HG02763 (cell line): ENCODE measurements around the gene SIGLEC8.
"Not testable (repeated sequence)": the region's sequence is repeated elsewhere in the genome, so short reads cannot be mapped to it uniquely, and the experiment has no call there.

Source experiments
- ATAC-seq: cut with Tn5 transposase; IDR thresholded peaks from one replicate; pipeline ENCODE4 v1.9.1; 2021; ENCODE audit warnings: mild to moderate bottlenecking, moderate library complexity; ENCODE audit not compliant: unreplicated experiment

Gene SIGLEC8

DNA sequence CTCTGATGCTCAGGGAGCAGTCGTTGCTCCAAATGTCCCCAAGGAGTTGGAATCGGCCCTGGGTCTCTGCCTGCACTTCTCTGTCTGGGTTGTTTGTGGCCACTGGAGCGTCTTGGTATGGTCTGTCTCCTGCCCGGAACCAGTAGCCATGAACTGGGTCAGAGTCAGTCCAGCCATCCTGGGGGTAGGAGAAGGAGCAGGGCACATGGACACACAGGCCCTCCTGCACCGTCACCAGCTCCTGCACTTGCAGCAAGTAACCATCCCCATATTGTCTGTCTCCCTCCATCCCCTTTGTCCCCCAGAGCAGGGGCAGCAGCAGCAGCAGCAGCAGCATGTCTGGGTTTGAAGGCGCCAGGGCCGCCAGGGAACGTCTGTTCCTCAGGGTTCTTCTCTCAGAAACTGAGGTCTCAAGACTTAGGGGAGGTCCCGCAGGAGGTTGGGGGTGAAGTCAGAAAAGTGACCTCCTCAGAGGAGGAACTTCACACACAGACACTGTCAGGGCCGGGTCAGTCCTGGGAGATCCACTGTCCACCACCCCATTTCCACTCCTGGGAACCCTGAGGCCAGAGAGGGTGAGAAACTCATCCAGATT, at the start of gene SIGLEC8:
Gene SIGLEC8, minus strand, starts transcription at position 404 of the 595 bp plus-strand sequence. Its CDS starts 67 bp downstream, at position 337.
- ATAC-seq: no peak

DNA sequence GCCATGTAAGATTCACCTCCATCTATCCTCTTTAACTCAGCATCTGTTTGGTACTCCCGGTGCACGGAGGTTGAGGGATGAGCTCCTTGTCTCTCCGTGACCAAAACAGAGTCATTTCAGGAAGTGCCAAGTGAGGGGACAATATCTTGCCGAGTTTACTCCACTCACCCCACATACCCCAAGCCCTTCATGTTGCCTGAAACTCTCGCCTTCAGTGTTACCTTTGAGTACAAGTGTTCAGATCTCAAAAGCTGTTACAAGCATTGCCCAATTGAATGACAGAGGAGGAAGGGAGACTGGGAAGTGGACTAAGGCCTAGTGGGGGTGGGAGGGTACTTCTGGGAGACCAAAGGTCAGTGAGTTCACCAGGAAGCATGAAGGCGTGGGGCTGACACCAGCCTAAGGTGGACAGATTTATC, 49.4 kb upstream of the SIGLEC8 start:
- ATAC-seq: no peak

DNA sequence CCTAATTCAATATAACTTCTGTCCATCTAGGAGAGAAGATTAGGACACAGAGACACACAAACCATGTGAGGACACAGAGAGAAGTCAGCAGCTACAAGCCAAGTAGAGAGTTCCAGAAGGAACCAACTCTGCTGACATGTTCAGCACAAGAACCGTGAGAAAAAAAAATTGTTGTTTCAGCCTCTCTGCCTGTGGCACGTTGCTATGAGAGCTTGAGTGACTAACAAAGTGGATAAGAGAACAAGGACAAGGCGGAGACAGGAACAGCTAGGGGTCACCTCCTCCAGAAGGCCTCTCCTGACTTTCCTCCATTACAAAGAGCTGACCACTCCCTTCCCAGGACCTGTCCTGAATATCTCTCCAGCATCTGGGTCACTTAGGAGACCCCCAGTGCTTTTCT, 48.9 kb upstream of the SIGLEC8 start:
- no peak for ATAC-seq

DNA sequence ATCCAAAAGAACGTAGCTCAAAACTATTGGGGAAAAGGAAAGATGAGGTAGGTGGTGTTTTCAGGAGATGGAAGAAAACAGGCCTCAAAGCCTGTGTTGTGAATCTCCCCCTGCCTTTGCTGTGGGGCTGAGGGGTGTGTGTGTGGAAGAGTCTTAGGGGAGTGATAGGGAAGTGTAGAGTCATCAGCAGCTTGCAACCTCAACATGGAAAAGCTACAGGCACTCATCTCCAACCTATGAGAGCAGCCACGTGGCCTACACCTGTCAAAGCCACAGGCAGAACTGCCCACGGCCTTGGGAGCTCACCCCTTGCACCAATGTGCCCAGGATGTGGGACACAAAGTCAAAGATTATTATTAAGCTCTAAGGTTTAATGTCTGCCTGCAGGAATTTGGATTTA, 47.6 kb upstream of the SIGLEC8 start:
- no peak for ATAC-seq

DNA sequence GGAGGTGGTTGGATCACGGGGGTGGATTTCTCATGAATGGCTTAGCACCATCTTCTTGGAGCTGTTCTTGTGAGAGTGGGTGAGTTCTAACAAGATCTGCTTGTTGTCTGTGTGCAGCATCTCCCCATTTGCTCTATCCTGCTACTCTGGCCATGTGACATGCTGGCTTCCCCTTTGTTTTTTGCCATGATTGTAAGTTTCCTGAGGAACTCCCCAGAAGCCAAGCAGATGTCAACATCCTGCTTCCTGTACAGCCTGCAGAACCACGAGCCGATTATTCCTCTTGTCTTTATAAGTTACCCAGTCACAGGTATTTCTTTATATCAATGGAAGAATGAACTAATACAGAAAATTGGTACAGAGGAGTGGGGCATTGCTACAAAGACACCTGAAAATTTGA, 45.6 kb upstream of the SIGLEC8 start:
- no peak for ATAC-seq

DNA sequence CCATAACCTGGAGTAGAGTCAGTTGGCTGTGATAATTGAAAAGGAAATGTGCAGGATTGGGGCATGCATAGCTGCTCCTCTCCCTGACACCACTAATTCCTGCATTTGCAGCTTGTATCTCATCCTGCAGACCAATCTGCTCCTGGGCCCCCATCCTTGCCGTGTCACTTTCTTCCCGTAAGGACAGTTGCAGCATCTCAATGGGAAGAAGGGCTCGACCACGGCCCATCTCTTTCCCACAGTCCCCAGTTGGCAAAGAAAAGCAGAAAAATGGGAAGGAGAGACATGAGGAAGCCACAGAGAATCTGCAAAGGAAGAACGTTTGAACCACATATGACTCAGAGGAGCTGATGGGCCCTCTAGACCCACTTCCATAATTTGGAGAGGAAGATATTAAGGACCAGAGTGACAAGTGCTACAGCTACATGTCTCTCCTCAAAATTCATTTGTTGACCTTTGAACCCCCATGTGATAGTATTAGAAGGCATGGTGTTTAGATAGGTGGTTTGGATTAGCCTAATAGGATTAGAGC, 45.1 kb upstream of the SIGLEC8 start:
- no peak for ATAC-seq

DNA sequence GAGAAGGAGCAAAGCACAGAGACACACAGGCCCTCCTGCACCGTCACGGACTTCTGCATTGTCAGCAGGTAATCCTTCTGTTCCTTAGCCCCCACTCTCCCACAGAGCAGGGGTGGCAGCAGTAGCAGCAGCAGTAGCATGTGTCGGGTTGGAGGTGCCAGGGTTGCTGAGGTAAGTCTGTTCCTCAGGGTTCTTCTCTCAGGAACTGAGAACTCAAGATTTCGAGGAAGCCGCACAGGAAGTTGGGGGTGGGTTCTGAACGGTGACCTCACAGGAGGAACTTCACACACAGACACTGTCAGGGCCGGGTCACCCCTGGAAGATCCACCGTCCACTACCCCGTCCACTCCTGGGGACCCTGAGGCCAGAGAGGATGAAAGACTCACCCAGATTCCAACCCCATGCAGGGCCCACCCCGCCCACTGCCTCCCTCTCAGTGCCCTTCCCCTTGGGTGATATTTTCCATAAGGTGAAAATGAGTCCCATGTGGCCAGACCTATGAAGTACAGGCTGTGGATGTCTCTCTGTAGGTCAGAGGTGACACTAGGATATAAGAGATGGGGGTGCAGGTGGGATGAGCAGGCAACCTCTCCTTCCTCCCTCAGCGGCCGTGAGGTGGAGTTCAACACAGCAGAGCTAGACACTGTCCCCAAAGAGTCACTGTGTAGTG, 43.5 kb upstream of the SIGLEC8 start, which contains the start of gene SIGLEC12:
Gene SIGLEC12, minus strand, starts transcription at position 207 of the 670 bp plus-strand sequence. Its CDS starts 67 bp downstream, at position 140.
- ATAC-seq: no peak

DNA sequence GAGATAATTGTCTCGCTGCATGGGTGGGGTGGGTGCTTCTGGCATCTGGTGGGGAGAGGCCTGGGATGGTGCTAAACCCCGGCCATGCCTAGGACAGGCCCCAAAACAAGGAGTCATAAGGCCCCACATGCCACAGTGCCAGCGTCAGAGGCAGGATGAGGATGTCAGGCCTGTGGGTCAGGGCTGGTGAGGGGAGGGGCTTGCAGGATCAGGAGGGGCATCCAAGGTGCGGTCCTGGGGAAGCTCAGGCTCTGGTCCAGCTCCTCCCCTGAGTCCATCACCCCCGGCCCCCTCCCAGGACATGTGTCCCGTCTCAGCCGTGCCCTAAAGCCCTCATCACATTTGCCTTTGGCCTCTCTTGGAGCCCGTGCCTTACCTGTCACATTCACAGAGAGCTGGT, 42.7 kb upstream of the SIGLEC8 start:
- not testable (repeated sequence) for ATAC-seq

DNA sequence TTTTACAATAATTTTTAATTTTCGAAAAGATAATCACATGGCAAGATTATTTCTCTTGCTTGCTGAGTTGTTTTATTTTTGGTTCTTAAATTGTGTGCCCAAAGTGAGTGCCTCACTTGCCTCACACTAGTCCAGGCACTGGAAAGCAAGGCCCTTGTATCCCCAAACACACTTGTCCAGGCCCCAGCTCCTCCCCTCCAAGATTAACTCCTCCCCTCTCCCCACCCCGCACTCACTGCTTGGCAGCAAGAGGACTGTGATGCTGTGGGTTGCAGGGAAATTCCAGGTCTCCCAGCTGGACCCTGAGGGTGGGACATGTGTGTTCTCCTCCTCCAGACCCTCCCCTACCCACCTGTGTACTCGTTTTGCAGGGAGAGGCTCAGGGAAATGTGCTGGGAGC, 39.4 kb upstream of the SIGLEC8 start:
- ATAC-seq: no peak

DNA sequence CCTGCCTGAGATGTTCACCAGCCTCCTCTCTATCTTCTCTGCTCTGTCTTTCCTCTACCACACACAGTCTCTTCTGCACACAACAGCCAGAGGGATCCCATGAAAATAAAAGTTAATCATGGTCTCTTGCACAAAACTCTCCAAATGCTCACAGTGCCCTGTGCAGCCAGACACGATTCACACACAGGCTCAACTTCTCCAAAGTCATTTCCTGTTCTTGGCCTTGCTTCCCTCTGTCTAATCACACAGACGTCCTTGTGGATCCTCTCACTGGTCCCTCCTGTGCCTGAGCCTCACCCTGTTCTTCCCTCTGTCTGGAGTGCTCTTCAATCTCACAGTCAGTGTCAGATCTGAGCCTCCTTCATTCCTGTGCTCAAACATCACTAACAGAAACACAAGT, 35.5 kb upstream of the SIGLEC8 start:
- ATAC-seq: no peak

DNA sequence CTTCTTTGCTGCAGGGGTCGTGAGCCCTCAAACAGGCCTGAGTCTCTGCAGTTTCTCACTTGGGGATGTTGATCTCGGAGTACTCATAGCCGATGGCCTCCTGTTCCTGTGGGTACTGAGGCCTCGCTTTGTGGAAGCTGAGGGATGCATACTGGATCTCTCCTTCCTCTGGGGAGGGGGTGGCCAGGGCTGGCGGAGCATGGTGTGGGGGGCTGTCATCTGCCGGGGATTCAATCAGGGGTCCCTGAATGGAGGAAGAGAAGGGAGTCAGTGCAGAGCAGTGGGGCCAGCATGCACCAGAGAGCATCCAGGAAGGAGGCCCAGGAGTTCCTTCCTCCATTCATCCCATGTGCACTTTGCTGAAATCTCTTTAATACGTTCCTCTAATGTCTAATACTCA, 33.3 kb upstream of the SIGLEC8 start:
- no peak for ATAC-seq

DNA sequence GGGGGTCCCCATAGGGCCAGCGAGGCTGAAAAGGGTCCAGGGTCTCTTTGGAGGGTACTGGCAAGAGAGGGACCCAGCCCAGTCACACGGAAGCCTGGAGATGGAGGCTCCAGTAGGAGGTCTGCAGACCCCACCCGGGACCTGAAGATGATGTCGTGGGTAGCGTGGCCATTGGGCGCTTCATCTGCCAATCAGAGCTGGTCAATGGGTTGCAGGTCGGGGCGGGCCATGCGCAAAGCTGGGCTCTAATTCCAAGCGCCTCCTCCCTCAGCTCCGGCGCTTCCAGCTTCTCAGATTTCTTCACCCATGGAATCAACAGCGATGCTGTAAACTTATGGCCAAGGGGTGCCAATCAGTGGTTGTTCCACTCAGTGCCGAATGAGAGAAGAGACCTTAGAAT, 32.4 kb upstream of the SIGLEC8 start:
- ATAC-seq: no peak

DNA sequence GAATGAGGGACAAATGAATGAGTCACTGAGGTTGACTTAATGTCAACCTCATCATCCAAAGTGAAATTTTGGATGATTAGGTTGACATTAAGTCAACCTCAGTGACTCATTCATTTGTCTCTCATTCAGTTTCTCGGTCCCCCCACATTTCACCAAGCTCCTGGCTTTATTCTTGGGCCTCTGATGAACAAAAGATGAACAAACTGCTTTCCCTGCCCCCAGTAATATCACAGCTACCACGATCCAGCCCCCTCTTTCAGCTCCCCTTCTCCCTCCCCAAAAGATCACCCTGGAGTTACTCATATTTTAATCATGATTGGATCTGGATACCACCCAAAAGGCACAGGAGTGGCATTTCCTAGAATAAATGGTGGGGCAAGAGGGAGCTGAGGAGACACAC, 30.9 kb upstream of the SIGLEC8 start:
- ATAC-seq: no peak

DNA sequence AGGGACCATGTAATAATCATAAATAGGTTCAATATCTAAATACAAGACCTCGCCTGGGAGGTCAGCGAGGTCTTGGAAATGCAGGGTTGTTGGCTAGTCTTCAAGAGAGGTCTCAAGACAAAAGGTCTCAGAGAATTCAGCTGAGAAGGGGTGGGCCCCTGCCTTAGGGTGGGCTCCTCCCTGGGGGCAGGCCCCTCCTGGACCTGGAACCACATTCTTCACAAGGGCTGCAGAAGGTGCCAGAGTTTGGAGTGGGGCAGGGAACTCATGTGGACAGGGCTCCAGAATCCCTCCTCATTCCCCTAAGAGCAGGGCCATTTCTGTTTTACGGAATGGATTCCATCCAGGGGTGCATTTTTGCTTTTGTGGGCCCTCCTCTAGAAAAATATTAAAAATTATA, 30.2 kb upstream of the SIGLEC8 start:
- ATAC-seq: no peak

DNA sequence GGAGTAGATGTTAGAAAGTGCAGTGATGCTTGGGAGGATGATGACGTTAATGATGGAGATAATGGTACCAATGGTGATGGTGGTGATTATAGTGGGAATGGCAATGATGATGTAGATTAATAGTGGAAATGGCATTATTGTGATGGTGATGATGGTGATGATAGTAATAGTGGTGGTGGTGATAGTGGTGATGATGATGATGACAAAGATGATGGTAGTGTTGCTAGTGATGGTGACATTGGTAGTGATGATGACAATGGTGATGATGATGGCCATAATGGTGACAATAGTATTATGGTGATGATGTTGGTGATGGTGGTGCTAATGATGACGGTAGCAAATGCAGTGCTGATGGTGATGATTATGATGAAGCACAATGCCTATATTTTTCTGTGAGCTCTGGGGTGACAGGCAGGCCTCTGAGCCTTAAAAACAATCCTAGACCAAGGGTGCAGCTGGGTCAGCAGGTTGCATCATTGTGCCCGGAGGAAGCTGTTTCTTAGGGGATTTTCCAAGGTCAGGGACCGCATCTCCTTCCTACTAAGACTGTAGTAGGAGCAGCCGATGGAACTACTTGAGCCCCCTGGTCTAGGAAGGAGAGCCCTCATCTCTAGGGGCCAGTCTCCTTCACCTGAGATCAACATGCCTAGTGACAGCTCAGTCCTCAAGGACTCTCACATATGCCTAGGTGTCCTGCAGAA, 27.9 kb upstream of the SIGLEC8 start:
- no peak for ATAC-seq

DNA sequence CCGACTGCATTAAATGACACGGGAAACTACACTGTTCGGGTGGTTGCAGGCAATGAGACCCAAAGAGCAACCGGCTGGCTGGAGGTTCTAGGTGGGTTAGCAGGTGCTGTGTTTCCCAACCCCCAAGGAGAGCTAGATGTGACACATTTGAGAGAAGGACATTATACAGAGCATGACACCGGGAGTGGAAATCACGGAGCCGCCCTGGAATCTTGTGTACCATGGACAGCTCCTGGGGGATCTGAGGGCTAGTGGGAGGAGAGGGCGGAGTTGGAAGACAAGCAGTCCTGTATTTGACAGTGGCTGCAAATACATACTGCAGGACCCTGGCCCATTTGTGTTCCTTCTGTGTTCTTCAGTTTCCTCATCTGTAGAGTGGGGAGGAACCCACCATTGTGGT, 22.3 kb upstream of the SIGLEC8 start:
- no peak for ATAC-seq

DNA sequence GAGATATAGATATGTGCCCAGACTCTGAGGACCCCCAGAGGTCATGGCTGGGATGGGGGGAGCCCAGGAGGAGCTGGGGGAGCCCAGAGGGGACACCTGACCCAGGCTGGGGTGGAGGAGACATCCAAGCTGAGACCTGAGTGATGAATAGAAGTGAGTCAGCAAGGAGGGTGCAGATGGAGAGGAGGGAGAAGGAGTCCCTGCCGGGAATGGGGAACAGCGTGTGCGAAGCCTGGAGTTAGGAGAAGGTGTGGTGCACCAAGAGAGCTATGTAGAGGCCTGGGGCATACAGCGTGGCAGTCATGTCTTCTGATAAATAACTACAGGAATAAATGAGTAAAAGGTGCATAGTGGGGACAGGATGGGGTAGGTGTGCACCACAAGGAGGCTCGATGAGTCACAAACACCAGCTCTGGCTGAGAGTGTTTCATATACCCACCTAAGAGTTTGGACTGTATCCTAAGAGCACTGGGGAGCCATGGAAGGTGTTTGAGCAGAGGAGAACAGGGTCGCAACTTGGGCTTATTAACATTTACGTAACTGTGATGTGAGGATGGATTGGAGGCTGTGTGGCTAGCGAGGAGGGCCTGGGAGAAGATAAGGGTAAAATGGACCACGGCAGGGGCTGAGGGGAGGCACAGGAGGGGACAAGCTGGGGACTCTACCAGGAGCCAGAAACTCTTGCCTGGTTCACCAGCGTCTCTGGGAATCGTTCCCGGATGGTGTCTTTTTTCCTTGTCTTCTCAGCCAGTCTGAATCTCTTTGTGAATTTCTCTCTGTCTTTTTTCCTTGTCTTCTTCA, 21.5 kb upstream of the SIGLEC8 start:
- no peak for ATAC-seq

DNA sequence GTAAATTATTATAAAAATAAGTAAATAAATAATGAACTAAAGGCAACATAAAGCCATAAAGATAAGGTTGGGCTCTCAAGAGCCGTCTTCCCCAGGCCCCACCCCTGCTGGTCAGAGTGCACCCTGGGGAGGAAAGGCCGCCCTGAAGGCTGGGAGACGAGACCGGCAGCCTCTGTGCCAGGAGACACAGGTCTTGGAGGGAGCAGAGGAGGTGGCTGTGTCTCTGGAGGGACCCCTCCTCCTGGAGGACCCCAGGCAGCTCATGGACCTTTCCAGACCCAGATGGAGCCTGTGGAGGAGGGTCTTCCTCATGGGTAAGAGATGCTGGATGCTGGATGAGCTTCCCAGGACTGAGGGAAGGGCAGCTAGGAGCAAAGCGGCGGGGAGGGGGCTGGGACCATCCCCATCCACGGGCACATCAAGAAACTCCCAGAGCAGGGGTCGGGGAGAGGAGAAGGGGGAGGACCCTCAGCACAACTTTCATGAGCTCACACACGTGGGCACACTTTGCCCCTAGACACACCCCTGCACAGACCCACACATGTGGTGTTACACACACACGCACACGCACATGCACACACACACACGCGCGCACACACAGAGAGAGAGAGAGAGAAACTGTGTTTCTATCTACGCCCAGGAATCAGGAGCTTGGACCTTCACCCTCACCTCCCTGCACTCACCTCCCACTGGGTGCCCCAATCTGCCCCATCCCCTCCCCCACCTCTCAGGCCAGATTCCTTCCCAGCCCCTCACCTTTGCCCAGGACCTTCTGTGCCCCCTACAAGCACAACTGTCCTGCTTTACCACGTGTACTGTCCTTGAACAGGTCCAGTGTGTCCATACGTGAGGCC, 20.4 kb upstream of the SIGLEC8 start, which contains the start of gene CEACAM18:
Gene CEACAM18, plus strand, starts transcription at position 159 of the 854 bp plus-strand sequence.
- ATAC-seq: no peak

DNA sequence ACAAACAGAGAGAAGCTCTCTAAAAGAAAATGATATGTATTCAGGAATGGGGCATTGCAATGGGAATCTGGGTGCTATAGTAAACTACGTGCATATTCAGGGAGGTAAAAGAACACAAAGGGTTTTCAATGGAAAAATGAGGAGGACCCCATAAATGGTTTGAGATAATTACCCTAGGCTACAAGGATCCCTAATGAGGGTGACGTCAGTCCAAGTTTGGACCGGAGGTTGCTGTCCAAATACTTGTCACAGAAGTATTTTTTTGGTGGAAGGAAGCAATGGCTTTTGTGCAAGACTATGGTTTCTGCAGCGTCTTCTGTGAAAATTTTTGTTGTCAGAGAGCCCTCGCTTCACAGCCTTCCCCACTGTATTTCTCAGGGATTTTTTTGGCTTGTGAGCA, 19.1 kb upstream of the SIGLEC8 start:
- ATAC-seq: no peak

DNA sequence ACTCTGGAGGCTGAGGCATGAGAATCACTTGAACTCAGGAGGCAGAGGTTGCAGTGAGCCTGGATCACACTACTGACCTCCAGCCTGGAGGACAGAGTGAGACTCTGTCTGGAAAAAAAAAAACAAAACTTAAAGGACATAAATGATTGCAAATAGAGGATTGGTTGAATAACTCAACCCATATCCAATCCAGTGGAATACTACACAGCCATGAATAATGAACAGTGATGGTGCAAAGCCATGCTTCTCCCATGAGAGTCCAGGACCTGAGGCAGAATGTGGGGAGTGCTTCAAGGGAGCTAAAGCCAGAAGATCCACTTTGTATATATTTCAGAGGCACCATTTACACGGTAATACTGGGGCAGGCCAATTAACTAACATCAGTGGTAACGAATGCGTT, 17.9 kb upstream of the SIGLEC8 start:
- ATAC-seq: no peak
